HG03558 (cell line): ENCODE data around the gene TSSK2.

Source experiments
- ATAC-seq: cut with Tn5 transposase; IDR thresholded peaks from one replicate; pipeline ENCODE4 v1.9.1; 2021; ENCODE audit warnings: moderate number of reproducible peaks; ENCODE audit not compliant: unreplicated experiment; ENCODE audit errors: extremely low read depth

TSSK2 gene

GRCh38 chr22:19105867-19106802 is 25.0 kb upstream of the TSSK2 start:
- no peak for ATAC-seq

GRCh38 chr22:19106886-19107729 is 24.0 kb upstream of the TSSK2 start:
- no peak for ATAC-seq

- no peak for ATAC-seq
These were observed 23.4 kb upstream of the TSSK2 start for GRCh38 chr22:19107730-19108074.

GRCh38 chr22:19108807-19109197 is 22.3 kb upstream of the TSSK2 start:
- ATAC-seq, result no peak

DNA sequence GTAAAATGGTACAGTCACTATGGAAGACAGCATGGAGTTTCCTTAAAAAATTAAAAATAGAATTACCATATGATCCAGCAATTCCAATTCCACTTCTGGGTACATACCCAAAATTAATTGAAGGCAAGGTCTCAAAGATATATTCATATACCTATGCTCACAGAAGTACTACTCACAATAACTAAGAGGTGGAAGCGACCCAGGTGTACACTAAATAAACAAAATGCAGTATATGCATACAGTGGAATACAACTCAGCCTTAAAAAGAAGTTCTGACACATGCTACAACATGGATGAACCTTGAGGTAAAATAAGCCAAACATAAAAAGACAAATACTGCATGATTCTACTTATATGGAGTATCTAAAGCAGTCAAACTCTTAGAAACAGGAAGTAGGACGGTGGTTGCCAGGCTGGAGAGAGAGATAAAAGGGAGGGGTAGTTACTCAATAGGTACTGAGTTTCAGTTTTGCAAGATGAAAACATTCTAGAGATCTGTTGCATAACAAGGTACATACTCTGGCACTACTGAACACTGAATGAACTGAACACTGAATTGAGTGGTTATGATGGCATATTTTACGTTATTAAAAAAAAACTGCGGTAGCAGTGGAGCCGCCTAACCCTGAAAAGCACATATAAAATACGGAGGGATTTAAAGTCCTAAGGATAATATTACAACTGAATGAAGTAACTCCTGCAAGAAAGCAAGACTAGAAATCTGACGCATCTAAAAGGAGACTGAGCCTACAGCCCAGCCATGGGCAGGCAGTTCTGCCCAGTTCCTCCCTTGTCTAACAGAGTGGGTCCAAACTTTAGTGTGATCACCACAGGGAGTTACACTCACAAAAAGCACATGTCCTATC is 21.7 kb upstream of the TSSK2 start:
- peak; percentile 71 for ATAC-seq

- no peak for ATAC-seq
These were observed 21.0 kb upstream of the TSSK2 start for GRCh38 chr22:19110064-19110458.

DNA sequence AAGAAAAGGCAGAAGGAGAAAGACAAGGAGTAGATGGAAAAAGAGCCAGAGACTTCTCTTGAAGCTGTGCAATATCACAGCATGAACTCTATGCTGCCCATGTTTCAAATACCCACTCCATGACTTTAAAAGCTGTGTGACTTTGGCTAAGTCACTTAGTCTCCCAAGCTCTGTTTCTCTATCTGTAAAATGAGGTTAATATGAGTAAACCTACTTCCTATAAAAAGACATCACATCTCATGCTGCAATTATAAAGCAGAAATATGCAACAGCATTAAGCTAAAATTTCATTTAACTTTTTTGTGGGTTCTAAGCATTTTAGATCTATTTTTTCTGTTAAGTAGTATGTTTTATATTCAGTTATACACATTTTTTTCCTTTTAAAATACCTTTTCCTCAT is 20.5 kb upstream of the TSSK2 start:
- ATAC-seq, result no peak

- ATAC-seq, result no peak
These were observed 20.0 kb upstream of the TSSK2 start for GRCh38 chr22:19111140-19111539.

GRCh38 chr22:19111584-19111983 is 19.5 kb upstream of the TSSK2 start:
- no peak for ATAC-seq

DNA sequence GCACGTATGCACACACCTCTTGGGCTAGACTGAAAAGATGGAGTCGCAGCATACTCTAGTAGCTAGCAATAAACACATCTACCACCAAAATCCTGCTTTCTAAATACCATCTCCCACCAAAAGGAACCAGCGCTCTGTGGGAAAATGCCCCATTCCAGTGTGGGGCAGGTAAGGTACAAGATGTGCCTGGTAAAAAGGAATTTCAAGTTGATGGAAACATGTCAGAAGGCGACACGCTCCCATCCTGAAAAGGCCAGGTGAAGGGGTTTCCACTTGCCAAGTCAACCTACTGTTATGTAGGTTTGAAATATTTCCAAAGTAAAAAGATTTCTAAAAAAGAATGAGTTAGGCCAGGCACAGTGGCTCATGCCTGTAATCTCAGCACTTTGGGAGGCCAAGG is 17.7 kb upstream of the TSSK2 start:
- no peak for ATAC-seq

DNA sequence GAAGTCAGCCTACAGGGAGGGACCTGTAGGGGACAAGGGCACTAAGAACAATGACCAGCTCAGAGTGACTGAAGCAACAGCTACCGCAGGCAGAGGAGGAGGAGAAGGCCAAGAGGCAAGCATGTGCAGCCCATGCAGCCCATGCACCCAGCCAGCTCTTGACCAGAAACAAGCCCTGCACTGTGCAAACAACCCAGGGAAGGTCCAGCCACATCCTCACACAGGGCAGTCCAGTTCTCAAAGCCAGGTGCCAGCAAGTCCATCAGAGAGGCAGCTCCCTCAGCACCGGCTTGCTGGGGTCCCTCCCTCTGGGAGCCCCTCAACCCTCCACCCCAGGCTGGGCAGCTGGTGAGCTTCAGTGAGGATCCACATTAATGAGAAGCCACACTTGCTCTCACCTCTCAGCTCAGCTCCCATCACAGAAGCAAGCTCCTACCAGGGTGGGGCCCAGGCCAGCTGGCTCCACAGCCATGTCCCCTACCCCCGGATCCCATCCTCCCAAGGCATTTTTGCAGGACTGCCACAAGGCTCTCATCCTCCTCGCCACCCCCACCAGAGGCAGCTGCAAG is 16.0 kb upstream of the TSSK2 start:
- no peak for ATAC-seq

DNA sequence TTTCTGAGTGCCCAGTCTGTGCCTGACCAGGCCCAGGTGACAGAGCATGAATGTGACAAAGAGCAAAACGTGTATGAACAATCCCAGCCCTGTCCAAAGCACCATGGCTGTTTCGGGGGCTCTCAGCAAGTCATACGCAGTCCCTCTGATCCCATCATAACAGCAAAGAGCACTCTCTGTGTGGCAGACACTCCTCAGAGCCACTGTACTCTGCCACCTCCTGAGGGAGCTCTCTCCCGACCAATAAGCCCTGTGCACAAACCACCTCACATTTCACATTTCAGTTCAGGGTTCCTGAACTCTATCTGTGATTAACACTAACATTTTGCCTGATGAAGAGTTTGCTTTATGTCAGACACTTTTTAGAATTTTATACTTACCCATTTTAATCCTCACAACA is 15.5 kb upstream of the TSSK2 start:
- ATAC-seq, result no peak

DNA sequence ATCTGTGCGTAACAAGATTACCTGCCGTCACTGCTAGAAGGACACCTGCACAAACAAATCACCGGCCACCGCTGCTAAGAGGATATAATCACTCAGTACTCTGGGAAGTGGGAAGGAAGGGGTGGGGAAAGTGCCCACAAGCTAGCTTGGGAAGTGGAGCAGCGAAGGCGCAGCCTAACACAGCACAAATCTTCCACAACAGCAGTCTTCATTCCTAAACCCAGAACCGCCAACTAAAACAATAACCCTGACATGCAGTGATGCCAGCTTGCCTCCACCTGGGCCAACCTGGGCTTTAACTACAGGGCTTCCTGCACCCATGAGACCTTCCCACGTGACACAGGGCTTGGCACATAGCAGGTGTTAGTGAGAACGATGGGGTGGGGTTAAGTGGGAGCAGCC is 14.0 kb upstream of the TSSK2 start:
- ATAC-seq, result no peak

- peak; percentile 44 for ATAC-seq
These were observed 12.7 kb upstream of the TSSK2 start for GRCh38 chr22:19118329-19118880.

DNA sequence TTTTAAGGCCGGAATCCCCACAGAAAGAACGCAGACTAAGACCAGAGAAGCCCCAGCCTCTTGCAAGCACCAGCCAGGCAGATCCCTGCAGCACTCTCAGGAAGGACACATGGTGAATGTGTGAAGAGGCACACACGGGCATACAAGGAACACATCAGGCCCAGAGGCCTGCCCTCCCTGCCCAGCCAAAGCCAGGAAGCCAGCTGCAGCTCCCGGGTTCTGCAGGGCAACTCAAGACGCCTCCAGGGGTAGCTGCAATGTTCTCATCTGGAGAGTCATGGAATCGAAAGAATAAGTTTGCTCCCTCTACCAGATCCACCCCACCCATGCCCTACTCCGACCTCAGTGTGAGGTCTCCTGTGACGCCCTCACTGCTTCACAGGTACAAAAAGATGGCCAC is 11.2 kb upstream of the TSSK2 start:
- no peak for ATAC-seq

DNA sequence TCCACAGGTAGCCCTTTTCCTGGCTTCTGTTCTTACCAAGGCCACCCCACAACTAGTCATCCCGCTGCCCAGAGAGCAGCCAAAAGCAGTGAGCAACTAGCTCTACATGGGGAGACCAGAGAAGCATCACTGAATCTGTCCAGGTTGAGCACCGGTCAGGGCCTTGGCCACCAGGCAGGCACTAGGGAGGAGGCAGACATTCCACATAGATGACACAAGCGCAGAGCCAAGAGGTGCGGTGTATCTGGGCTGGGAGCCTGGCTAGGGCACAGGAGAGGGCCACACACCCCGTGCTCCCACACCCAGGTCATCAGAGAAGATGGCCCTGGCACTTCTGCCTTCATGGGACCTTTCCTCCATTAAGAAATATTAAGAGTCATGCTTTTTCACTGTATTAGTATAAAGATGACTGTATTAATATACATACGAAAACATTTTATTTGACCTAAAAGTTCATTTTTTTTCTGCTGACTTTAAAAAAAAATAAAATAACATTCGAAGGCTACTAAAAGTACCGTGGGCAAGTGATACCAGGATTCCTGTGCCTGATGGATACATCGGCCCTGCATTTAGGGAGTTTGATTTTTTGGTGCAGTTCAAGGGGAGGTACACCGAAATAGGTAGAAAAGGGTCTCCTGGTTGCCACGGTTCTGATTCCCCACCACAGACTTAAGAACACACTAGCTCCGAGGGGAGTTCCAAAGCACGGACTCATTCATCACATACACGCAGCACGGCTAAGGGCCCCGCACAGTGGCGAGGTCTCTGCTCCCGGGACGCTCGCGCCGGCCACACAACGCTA is 10.1 kb upstream of the TSSK2 start:
- no peak for ATAC-seq

DNA sequence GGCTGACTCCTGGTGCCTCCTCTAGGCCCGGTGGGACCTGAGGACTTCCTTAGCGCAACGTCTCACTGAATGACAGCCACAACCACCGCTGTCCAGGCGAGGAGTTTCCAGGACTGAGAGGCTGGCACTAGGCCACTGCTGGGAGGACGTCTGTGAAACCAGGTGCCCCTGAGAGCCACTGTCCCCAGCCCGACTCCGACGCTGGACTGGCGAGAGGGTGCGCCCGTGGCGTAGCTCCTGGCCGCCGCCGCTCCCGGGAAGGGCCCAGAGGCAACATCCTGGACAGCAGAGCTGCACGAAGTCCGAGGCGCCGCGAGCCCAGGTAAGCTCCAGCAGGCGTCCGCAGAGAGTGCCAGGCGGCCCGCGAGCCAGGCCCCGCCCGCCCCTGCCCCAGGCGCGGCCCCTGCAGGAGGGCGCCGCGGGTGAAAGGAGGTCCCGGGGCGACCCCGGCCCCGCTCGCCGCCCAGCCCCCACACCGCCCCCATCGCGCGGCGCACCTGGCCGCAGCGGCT is 9.4 kb upstream of the TSSK2 start:
- no peak for ATAC-seq

GRCh38 chr22:19122143-19122751 is 8.9 kb upstream of the TSSK2 start, which contains the start of gene DGCR2:
Gene DGCR2 (minus strand): TSS chr22:19122412. CDS start chr22:19122206, 206 bp downstream.
- ATAC-seq, result no peak
